Activated naive CD4-positive, alpha-beta T cell treated with anti-CD3 and anti-CD28 coated beads, Interleukin-2, amount 50 U/mL, for 24 hours (primary cell): ENCODE results near the gene OLFM1.
"Not testable (repeated sequence)": the region's sequence is repeated elsewhere in the genome, so short reads cannot be mapped to it uniquely, and the experiment has no call there.

Source experiments
- H3K27ac Mint-ChIP-seq: one replicate; pipeline ENCODE4 v1.8.0; 2021; ENCODE audit warnings: mild to moderate bottlenecking, mixed read lengths
- H3K27me3 Mint-ChIP-seq: one replicate; pipeline ENCODE4 v1.8.0; 2021; ENCODE audit warnings: mixed read lengths
- H3K36me3 Mint-ChIP-seq: one replicate; pipeline ENCODE4 v1.8.0; 2021; ENCODE audit warnings: mixed read lengths
- H3K4me1 Mint-ChIP-seq: one replicate; pipeline ENCODE4 v1.8.0; 2021; ENCODE audit warnings: mixed read lengths
- H3K4me3 Mint-ChIP-seq: one replicate; pipeline ENCODE4 v1.8.0; 2021; ENCODE audit warnings: mild to moderate bottlenecking, mixed read lengths
- H3K9me3 Mint-ChIP-seq: one replicate; pipeline ENCODE4 v1.8.0; 2021; ENCODE audit warnings: mixed read lengths

Gene OLFM1

GRCh38 chr9:135151757-135152613, 64.5 kb downstream of the OLFM1 start:
- Mint-ChIP-seq H3K9me3 (peaks cover 4% of the 10 kb centered on the region), H3K27ac (peak overlapping the region; percentile 57), H3K27me3 (peaks cover 3% of the 10 kb centered on the region), H3K4me1 (no peaks in the 10 kb centered on the region), H3K4me3 (no peak overlapping the region), H3K36me3 (no peaks in the 10 kb centered on the region)

GRCh38 chr9:135152614-135153334, 65.3 kb downstream of the OLFM1 start:
- H3K4me3 Mint-ChIP-seq, result no peak overlapping the region
- H3K27ac Mint-ChIP-seq, result no peak overlapping the region
- no peaks in the 10 kb centered on the region for H3K36me3 Mint-ChIP-seq
- peaks cover 6% of the 10 kb centered on the region for H3K27me3 Mint-ChIP-seq
- peaks cover 4% of the 10 kb centered on the region for H3K9me3 Mint-ChIP-seq
- no peaks in the 10 kb centered on the region for H3K4me1 Mint-ChIP-seq

- H3K36me3 Mint-ChIP-seq, result no peaks in the 10 kb centered on the region
- peaks cover 4% of the 10 kb centered on the region for H3K9me3 Mint-ChIP-seq
- H3K4me1 Mint-ChIP-seq, result no peaks in the 10 kb centered on the region
- H3K27ac Mint-ChIP-seq, result no peak overlapping the region
- H3K27me3 Mint-ChIP-seq, result peaks cover 8% of the 10 kb centered on the region
- H3K4me3 Mint-ChIP-seq, result no peak overlapping the region
Measured at GRCh38 chr9:135154050-135154615, 66.7 kb downstream of the OLFM1 start.

GRCh38 chr9:135155396-135155795, 67.9 kb downstream of the OLFM1 start:
- no peaks in the 10 kb centered on the region for H3K4me1 Mint-ChIP-seq

GRCh38 chr9:135156525-135157510, 69.3 kb downstream of the OLFM1 start:
- H3K9me3 Mint-ChIP-seq, result no peaks in the 10 kb centered on the region
- no peak overlapping the region for H3K4me3 Mint-ChIP-seq
- peaks cover 8% of the 10 kb centered on the region for H3K27me3 Mint-ChIP-seq
- H3K27ac Mint-ChIP-seq, result no peak overlapping the region
- H3K4me1 Mint-ChIP-seq, result no peaks in the 10 kb centered on the region
- no peaks in the 10 kb centered on the region for H3K36me3 Mint-ChIP-seq

More at GRCh38 chr9:135155396-135155795, 67.9 kb downstream of the OLFM1 start:
- no peaks in the 10 kb centered on the region for H3K36me3 Mint-ChIP-seq
- H3K27me3 Mint-ChIP-seq, result peaks cover 8% of the 10 kb centered on the region
- peaks cover 4% of the 10 kb centered on the region for H3K9me3 Mint-ChIP-seq
- no peak overlapping the region for H3K27ac Mint-ChIP-seq
- H3K4me3 Mint-ChIP-seq, result no peak overlapping the region

DNA sequence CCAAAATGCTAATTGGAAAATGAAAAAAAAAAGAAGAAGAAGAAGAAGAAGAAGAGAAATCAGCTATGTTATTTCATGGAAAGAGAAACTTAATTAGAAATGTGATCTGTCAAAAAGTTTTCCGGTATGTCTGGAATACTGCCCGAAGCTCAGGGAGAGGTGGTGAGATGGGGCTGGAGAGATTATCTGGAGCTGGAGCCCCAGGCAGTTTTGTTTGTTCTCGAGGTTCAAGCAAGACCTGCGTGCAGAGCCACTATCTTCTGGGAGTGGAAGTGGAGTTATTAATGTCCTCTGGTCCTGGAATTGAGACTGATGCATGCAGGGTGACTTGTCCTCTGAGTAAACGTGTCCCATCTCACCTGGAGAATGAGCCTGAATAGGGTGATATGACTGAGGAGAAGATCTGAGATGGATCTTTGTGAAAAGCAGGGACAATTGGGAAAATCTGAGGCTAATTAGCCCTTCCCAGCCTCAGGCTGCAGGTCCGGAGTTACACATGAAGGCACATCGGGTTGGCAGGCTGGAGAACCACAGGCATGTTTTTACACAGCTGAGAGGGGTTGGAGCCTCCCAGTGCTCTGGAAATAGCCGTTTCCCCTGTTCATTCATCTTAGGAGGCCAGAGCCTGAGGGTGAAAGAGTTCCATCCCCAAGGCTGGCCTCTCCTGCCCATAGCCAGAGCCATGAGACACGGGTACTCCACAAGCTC, 70.5 kb downstream of the OLFM1 start:
- H3K27ac Mint-ChIP-seq, result no peak overlapping the region
- H3K4me3 Mint-ChIP-seq, result no peak overlapping the region
- H3K9me3 Mint-ChIP-seq, result no peaks in the 10 kb centered on the region
- no peaks in the 10 kb centered on the region for H3K4me1 Mint-ChIP-seq
- H3K36me3 Mint-ChIP-seq, result no peaks in the 10 kb centered on the region
- H3K27me3 Mint-ChIP-seq, result peaks cover 8% of the 10 kb centered on the region

DNA sequence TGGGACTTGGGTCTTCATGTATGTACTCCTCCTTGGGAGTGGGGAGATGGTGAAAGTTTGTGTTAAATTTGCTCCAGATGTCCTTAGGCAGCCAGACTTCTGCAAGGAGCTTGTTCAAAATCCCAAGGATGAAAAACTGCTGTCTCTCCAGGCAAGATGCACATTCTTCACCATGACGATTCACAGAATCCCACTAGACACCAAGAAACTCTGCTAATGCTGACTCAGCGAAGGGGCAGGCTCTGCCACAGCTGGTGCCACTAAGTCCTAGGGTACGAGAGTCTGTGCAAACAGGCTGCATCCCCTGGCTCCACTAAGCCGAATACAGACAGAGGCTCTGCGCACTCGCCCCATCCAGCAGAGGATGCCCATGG, 71.1 kb downstream of the OLFM1 start:
- H3K36me3 Mint-ChIP-seq, result no peaks in the 10 kb centered on the region
- no peaks in the 10 kb centered on the region for H3K9me3 Mint-ChIP-seq
- H3K27me3 Mint-ChIP-seq, result peaks cover 8% of the 10 kb centered on the region
- no peak overlapping the region for H3K4me3 Mint-ChIP-seq
- no peaks in the 10 kb centered on the region for H3K4me1 Mint-ChIP-seq
- H3K27ac Mint-ChIP-seq, result no peak overlapping the region

DNA sequence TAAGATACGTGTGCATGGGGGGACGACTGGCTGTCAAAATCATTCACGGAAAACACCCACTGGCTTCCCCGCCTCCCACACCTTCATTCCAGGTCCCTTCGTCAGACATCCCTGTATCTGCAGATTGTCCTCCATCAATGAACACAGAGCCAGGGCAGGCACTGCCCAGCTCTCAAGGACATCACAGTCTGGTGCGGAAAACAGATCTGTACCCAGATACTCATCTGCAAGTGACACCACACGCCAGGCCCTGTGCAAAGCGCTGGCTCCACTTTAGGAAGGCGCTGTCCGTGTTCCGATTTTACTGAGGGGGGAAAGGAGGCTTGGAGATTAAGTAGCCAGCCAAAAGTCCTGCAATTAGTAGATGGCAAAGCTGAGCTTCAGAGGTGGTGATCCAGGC, 72.3 kb downstream of the OLFM1 start:
- H3K36me3 Mint-ChIP-seq, result no peaks in the 10 kb centered on the region
- H3K4me3 Mint-ChIP-seq, result no peak overlapping the region
- peaks cover 5% of the 10 kb centered on the region for H3K27me3 Mint-ChIP-seq
- H3K4me1 Mint-ChIP-seq, result no peaks in the 10 kb centered on the region
- no peaks in the 10 kb centered on the region for H3K9me3 Mint-ChIP-seq
- no peak overlapping the region for H3K27ac Mint-ChIP-seq

DNA sequence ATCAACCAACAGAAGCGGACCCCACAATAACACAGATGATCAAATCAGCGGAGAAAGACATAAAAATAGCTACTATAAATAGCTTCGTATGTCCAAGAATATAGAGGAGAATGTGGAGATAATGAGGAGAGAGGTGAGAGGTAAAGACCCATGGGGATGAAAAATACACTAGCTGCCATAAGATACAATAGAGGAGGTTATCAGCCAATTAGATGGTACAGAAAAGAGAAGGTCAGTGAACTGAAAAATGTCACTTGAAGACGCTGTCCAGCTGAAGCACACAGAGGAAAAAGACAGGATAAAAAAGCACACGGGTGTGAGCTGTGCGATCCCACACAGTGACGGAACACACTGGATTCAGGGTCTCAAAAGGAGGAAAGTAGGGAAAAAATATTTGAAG, 73.4 kb downstream of the OLFM1 start:
- Mint-ChIP-seq H3K9me3 (no peaks in the 10 kb centered on the region), H3K4me1 (no peaks in the 10 kb centered on the region), H3K27ac (no peak overlapping the region), H3K4me3 (no peak overlapping the region), H3K36me3 (no peaks in the 10 kb centered on the region), H3K27me3 (peaks cover 4% of the 10 kb centered on the region)

DNA sequence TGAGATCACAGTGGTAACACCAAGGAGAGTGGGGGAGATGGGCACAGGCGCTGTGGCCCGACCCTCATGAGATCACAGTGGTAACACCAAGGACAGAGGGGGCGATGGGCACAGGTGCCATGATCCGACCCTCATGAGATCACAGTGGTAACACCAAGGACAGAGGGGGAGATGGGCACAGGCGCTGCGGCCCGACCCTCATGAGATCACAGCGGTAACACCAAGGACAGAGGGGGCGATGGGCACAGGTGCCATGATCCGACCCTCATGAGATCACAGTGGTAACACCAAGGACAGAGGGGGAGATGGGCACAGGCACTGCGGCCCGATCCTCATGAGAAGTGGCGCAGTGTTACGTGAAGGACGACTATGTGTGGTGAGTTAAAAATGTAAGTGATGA, 75.1 kb downstream of the OLFM1 start:
- not testable (repeated sequence) for H3K9me3 Mint-ChIP-seq, H3K27ac Mint-ChIP-seq, H3K36me3 Mint-ChIP-seq, H3K27me3 Mint-ChIP-seq, H3K4me1 Mint-ChIP-seq, H3K4me3 Mint-ChIP-seq

GRCh38 chr9:135163023-135163780, 75.7 kb downstream of the OLFM1 start:
- no peaks in the 10 kb centered on the region for H3K27me3 Mint-ChIP-seq
- H3K27ac Mint-ChIP-seq, result no peak overlapping the region
- no peaks in the 10 kb centered on the region for H3K9me3 Mint-ChIP-seq
- H3K36me3 Mint-ChIP-seq, result no peaks in the 10 kb centered on the region
- no peak overlapping the region for H3K4me3 Mint-ChIP-seq
- no peaks in the 10 kb centered on the region for H3K4me1 Mint-ChIP-seq

- no peaks in the 10 kb centered on the region for H3K9me3 Mint-ChIP-seq
- no peak overlapping the region for H3K4me3 Mint-ChIP-seq
- H3K27ac Mint-ChIP-seq, result no peak overlapping the region
- H3K4me1 Mint-ChIP-seq, result no peaks in the 10 kb centered on the region
- H3K36me3 Mint-ChIP-seq, result no peaks in the 10 kb centered on the region
- no peaks in the 10 kb centered on the region for H3K27me3 Mint-ChIP-seq
Measured at GRCh38 chr9:135164036-135164435, 76.6 kb downstream of the OLFM1 start.

- no peaks in the 10 kb centered on the region for H3K9me3 Mint-ChIP-seq
- no peaks in the 10 kb centered on the region for H3K27me3 Mint-ChIP-seq
- no peaks in the 10 kb centered on the region for H3K4me1 Mint-ChIP-seq
- no peak overlapping the region for H3K27ac Mint-ChIP-seq
- H3K4me3 Mint-ChIP-seq, result no peak overlapping the region
- H3K36me3 Mint-ChIP-seq, result no peaks in the 10 kb centered on the region
Measured at GRCh38 chr9:135165003-135165711, 77.7 kb downstream of the OLFM1 start.
